GM10266 (cell line): ENCODE measurements around the gene RBKS.

Source experiments
- DNase-seq: peaks from one replicate; pipeline ENCODE4 v3.0.0; 2012; ENCODE audit errors: extremely low spot score
- TF ChIP-seq, protein P1 (sequence below): IDR thresholded peaks from 2 replicates; pipeline ENCODE4 v1.5.1; 2012; ENCODE audit warnings: mild to moderate bottlenecking, low read depth; ENCODE audit not compliant: control insufficient read depth, insufficient read depth; ENCODE audit errors: missing control alignments

RBKS gene

DNA sequence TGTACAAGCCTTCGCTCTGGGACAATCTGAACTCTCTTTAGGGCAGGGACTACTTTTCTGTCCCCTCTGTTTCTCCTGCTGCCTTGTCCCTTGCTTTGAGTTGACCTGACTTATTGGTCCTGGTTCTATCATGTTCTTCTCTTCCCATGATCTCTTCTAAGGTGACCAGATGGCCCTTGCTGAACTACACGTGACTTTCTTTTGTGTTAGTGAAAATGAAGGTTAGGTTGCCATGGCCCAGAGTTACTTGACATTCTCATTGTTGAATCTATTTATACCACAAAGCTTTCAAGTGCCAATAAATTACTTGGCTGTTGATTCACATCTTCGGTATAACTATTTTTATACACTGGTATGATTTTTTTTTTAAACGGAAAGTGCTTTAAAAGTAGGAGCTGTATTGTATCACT is 94.3 kb downstream of the RBKS start:
- TF ChIP-seq, protein P1, sequence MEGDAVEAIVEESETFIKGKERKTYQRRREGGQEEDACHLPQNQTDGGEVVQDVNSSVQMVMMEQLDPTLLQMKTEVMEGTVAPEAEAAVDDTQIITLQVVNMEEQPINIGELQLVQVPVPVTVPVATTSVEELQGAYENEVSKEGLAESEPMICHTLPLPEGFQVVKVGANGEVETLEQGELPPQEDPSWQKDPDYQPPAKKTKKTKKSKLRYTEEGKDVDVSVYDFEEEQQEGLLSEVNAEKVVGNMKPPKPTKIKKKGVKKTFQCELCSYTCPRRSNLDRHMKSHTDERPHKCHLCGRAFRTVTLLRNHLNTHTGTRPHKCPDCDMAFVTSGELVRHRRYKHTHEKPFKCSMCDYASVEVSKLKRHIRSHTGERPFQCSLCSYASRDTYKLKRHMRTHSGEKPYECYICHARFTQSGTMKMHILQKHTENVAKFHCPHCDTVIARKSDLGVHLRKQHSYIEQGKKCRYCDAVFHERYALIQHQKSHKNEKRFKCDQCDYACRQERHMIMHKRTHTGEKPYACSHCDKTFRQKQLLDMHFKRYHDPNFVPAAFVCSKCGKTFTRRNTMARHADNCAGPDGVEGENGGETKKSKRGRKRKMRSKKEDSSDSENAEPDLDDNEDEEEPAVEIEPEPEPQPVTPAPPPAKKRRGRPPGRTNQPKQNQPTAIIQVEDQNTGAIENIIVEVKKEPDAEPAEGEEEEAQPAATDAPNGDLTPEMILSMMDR = no peak
- no peak for DNase-seq

DNA sequence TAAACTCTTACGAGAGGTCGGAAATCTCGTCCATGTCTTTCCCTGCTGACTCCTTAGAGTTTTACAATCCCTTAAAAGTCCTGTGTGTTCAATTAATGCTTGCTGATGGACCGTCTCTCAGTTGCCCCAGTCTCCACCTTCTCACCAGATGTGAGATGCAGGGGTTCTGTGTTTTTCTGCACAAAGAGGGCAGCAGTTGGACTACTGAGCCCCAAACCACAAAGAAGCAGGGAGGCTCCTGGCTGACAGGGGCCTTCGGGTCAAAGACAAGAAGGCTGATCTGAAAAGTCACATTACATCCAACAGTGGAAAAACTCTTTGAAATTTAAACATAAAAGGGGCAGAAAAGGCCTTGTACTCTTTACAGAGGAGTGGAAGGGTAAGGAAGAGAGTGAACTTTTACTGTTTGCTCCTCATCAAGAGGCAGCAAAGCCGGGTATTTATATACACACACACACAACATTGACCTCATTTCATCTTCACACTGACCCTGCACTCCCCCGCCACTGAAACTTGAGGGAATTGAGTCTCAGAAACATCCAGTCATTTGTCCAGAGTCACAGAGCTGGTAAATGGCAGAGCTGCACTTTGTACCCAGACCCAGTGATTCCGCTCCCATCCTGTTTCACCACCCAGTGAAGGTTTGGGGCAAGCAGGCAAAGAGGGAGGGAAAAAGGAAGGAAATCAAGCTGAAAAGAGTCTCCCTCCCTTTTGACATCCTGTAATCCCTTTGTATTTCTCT is 94.9 kb downstream of the RBKS start:
- TF ChIP-seq, protein P1 = no peak
- no peak for DNase-seq

DNA sequence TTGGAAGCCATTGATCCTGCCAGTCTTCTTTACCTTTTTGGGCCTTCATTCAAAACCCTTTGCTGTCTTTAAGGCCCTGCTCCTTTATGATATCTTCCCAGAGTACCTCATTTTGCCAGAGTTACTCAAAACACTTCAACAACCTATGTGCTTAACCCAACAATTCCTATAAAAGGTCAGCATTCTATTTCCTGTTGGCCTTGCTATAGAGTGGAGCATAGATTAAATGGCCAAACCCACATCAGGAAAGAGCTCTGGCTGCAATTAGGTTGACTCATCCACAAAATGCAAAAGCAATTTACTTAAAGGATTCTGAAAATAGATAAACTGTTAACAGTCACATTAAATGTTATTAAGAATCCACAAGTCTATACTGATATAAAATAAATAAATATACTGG is 97.4 kb downstream of the RBKS start:
- TF ChIP-seq, protein P1 = no peak

DNA sequence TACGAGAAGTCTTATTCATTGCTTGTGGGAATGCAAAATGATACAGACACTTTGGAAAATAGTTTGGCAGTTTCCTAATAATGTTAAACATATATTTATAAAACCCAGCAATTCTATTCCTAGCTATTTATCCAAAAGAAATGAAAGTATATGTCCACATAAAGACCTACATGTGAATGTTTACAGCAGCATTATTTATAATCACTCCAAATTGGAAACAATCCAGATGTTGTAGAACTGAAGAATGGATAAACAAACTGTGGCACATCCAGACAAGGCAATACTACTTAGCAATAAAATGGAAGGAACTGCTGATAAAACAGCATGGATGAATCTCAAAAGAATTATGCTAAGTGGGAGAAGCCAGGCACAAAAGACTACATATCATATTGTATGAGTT is 99.4 kb downstream of the RBKS start:
- TF ChIP-seq, protein P1 = no peak
- DNase-seq = no peak

More for the DNA sequence above, 97.4 kb downstream of the RBKS start:
- DNase-seq = no peak

DNA sequence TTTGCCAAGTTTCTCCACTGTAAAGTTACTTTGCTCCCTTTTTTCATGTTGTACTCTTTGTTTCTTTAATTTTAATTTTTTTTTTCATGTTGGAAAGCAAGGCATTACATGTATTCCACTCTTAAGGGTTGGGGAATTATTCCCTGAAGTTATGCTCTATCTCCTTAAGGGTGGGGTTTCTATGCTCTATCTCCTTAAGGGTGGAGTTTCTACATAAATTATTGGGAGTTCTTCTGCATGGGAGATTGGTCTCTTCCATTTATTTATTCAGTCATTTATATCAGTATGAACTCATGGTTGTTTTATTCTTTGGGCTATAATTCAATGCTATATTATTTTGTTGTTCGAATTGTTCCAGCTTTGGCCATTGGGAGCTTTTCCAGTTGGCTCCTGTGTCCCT is 107.5 kb downstream of the RBKS start:
- DNase-seq = no peak
- TF ChIP-seq, protein P1 = no peak

DNA sequence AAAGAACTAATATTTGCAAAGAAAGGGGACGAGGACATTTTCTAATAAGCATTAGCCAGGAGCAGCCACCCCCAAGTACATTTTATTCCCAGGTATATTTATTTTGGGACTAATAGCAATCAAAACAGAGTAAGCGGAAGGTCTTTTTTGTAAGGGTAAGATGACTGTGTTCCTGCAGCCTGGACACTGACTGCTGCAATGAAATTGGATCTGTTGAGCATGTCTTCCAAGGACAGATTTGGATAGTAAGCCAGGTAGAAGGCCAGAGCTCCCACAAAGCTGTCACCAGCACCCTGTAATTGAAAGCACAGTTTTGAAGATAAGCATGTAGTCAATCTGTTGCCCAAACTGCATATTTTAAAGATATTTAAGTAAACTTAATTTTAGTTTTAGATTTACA is 108.7 kb downstream of the RBKS start:
- no peak for DNase-seq
- TF ChIP-seq, protein P1 = no peak

DNA sequence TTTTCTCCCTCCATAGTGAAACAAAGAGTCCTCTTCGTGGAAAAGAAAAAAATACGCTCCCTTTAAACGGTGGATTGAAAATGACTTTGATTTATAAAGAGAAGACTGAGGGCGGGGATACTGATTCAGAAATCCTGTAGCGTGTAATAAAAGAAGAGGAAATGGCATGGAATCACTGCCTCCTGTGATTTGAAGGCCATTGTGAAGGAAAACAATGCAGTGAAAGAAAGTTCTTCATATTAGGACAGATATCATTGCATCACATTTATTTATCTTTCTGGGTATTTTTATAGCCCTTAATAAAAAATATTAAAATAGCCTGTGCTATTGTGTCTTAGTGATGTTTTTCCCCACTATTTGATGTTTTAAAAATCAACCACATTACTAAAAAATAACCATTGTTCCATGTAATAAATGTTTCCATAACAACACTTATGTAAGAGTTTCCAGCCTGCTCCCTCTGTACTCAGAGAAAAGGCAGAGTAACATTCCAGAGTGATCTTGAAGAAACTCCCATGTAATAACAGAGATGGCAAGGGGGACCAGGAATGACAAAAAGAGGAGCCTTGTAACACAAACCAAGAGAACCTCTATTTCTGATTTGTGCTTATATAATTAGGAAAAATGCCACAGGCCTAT is 110.7 kb downstream of the RBKS start:
- no peak for DNase-seq
- TF ChIP-seq, protein P1 = no peak
